Endothelial cell of umbilical vein (primary cell): ENCODE data around the gene CCDC27.

Experiments
- EZH2 ChIP-seq: IDR thresholded peaks from 2 replicates; pipeline ENCODE4 v1.6.1; 2012; ENCODE audit warnings: borderline replicate concordance, low read depth, mild to moderate bottlenecking, moderate library complexity, low read length, inconsistent platforms; ENCODE audit not compliant: severe bottlenecking
- FOS ChIP-seq: IDR thresholded peaks from 2 replicates; pipeline ENCODE4 v1.6.1; 2011; ENCODE audit warnings: mild to moderate bottlenecking, low read length, moderate library complexity, borderline replicate concordance; ENCODE audit not compliant: insufficient read depth
- JUN ChIP-seq: IDR thresholded peaks from 2 replicates; pipeline ENCODE4 v1.6.1; 2011; ENCODE audit warnings: borderline replicate concordance, low read depth; ENCODE audit not compliant: insufficient read length, insufficient read depth
- MAX ChIP-seq: IDR thresholded peaks from 2 replicates; pipeline ENCODE4 v1.6.1; 2011; ENCODE audit not compliant: insufficient read depth, insufficient read length
- MYC ChIP-seq: IDR thresholded peaks from one replicate; pipeline ENCODE4 v1.6.1; 2011; ENCODE audit warnings: mild to moderate bottlenecking, low read depth, low read length
- POLR2A ChIP-seq: IDR thresholded peaks from 2 replicates; pipeline ENCODE4 v1.6.1; 2012; ENCODE audit warnings: low read depth, mild to moderate bottlenecking, control low read depth, low read length
- POLR2AphosphoS5 ChIP-seq: IDR thresholded peaks from 2 replicates; pipeline ENCODE4 v1.6.1; 2012; ENCODE audit warnings: low read depth, mild to moderate bottlenecking, control low read depth, low read length, moderate library complexity; ENCODE audit not compliant: insufficient read depth
- TF ChIP-seq, protein P1 (sequence below), 2 donors: IDR thresholded peaks; 1 replicate in 1 of 2; 2 replicates in 1 of 2; pipeline ENCODE4 v1.5.1; 2011; ENCODE audit warnings: low read length in 2 of 2, mild to moderate bottlenecking in 2 of 2, moderate library complexity in 2 of 2, control low read depth in 1 of 2, inconsistent platforms in 1 of 2, low read depth in 1 of 2; ENCODE audit not compliant: insufficient read depth in 1 of 2; ENCODE audit errors: extremely low read depth in 1 of 2

- TF ChIP-seq, protein P1, sequence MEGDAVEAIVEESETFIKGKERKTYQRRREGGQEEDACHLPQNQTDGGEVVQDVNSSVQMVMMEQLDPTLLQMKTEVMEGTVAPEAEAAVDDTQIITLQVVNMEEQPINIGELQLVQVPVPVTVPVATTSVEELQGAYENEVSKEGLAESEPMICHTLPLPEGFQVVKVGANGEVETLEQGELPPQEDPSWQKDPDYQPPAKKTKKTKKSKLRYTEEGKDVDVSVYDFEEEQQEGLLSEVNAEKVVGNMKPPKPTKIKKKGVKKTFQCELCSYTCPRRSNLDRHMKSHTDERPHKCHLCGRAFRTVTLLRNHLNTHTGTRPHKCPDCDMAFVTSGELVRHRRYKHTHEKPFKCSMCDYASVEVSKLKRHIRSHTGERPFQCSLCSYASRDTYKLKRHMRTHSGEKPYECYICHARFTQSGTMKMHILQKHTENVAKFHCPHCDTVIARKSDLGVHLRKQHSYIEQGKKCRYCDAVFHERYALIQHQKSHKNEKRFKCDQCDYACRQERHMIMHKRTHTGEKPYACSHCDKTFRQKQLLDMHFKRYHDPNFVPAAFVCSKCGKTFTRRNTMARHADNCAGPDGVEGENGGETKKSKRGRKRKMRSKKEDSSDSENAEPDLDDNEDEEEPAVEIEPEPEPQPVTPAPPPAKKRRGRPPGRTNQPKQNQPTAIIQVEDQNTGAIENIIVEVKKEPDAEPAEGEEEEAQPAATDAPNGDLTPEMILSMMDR (IDR thresholded peaks at IDR 0.05; ENCODE audit: extremely low read depth in 1 of 2, insufficient read depth in 1 of 2, low read depth in 1 of 2, low read length in 2 of 2) = no peak
- TF ChIP-seq POLR2A (no peak), MYC (no peak), FOS (no peak), JUN (no peak), MAX (no peak), POLR2AphosphoS5 (no peak), EZH2 (no peak)
Measured at GRCh38 chr1:3785045-3785444, 32.8 kb downstream of the CCDC27 start.
